Transverse colon (tissue), 3 donors: ENCODE results near the gene DNAJC22.

Source experiments
- CTCF ChIP-seq, 5 experiments: fragments of 200-600 bp in 3 of 5; fragments of 450-650 bp in 2 of 5; sonication (generic) in 3 of 5; IDR thresholded peaks; 1 replicate in 2 of 5; 2 replicates in 3 of 5; pipeline ENCODE4 v1.5.1; 2016 to 2017; ENCODE audit warnings: antibody characterized with exemption in 5 of 5, inconsistent platforms in 3 of 5, mild to moderate bottlenecking in 2 of 5, moderate library complexity in 1 of 5
- POLR2A ChIP-seq: fragments of 450-650 bp; IDR thresholded peaks from one replicate; pipeline ENCODE4 v1.6.1; 2016; ENCODE audit warnings: antibody characterized with exemption, mild to moderate bottlenecking, moderate library complexity

GRCh38 chr12:49340095-49340870, 6.4 kb upstream of the DNAJC22 start:
- no peak for TF ChIP-seq POLR2A
- TF ChIP-seq CTCF (IDR thresholded peaks at IDR 0.05) = no peak
